ENCODE measurements around the gene CD3D.

- TF ChIP-seq CTCF (IDR thresholded peaks at IDR 0.05; ENCODE audit: extremely low read depth in 1 of 2, insufficient read depth in 1 of 2, low read depth in 1 of 2, low read length in 2 of 2) (no peak), EZH2 (IDR thresholded peaks at IDR 0.05; ENCODE audit: borderline replicate concordance, low read depth, low read length, severe bottlenecking) (no peak), POLR2AphosphoS5 (IDR thresholded peaks at IDR 0.05; ENCODE audit: insufficient read depth, low read depth, low read length) (no peak), JUN (IDR thresholded peaks at IDR 0.05; ENCODE audit: borderline replicate concordance, insufficient read depth, insufficient read length, low read depth) (no peak), MAX (IDR thresholded peaks at IDR 0.05; ENCODE audit: insufficient read depth, insufficient read length) (no peak), GATA2 (IDR thresholded peaks at IDR 0.05; ENCODE audit: insufficient read depth, insufficient read length, low read depth, low read length) (no peak), POLR2A (IDR thresholded peaks at IDR 0.05; ENCODE audit: low read depth, low read length) (no peak), MYC (IDR thresholded peaks at IDR 0.05; ENCODE audit: low read depth, low read length) (no peak)
Observed at GRCh38 chr11:118306556-118306955, 35.9 kb downstream of the CD3D start.
